A673 (cell line): Measurements from ENCODE around the gene DENND4C. TPM values are rescaled to one million over a fixed set of nuclear protein-coding genes. Genes with fewer than 3 reads are reported as not detected.
"Not testable (repeated sequence)": the region's sequence is repeated elsewhere in the genome, so short reads cannot be mapped to it uniquely, and the experiment has no call there.

ENCODE experiments used
- BruUV-seq: library from RNA; stranded (reverse); fragments of 400-500 nt; replicated peaks from 2 replicates; lab custom pipeline; 2021; lab: Mats Ljungman, UMichigan
- CTCF ChIA-PET: fragments of 300-600 bp; sonication (Branson Sonifier 250); formaldehyde crosslinking; loops from one replicate; lab custom pipeline; 2022; ENCODE audit warnings: antibody characterized with exemption; lab: Charles Lee
- POLR2A ChIA-PET: fragments of 300-600 bp; sonication (Branson Sonifier 250); formaldehyde crosslinking; loops from one replicate; lab custom pipeline; 2022; ENCODE audit warnings: antibody characterized with exemption; ENCODE audit not compliant: low non-redundant PET; lab: Charles Lee
- DNase-seq: peaks from one replicate; pipeline ENCODE4 v3.0.0-alpha.2; 2015; ENCODE audit warnings: low spot score
- H3K27ac ChIP-seq: fragments of 200-600 bp; sonication (generic); 2 replicates; pipeline ENCODE4 v1.5.1; 2016; ENCODE audit warnings: mixed run types, low read depth, mild to moderate bottlenecking, mixed read lengths, antibody characterized with exemption, low read length; ENCODE audit not compliant: poor library complexity, severe bottlenecking
- H3K27me3 ChIP-seq: fragments of 200-600 bp; sonication (generic); replicated peaks from 2 replicates; pipeline ENCODE4 v1.6.1; 2017; ENCODE audit warnings: mixed run types, low read depth, mild to moderate bottlenecking, mixed read lengths, antibody characterized with exemption, low read length; ENCODE audit not compliant: insufficient read depth, poor library complexity
- H3K36me3 ChIP-seq: fragments of 200-600 bp; sonication (generic); 2 replicates; pipeline ENCODE4 v1.6.1; 2016; ENCODE audit warnings: mixed run types, mild to moderate bottlenecking, mixed read lengths, antibody characterized with exemption, low read length; ENCODE audit not compliant: insufficient read depth, poor library complexity, severe bottlenecking
- H3K4me1 ChIP-seq: fragments of 200-600 bp; sonication (generic); 2 replicates; pipeline ENCODE4 v1.6.1; 2017; ENCODE audit warnings: mixed run types, mild to moderate bottlenecking, mixed read lengths, antibody characterized with exemption, low read length; ENCODE audit not compliant: insufficient read depth, poor library complexity, severe bottlenecking
- H3K4me3 ChIP-seq: fragments of 200-600 bp; sonication (generic); 2 replicates; pipeline ENCODE4 v1.5.1; 2016; ENCODE audit warnings: low read depth, mixed run types, mild to moderate bottlenecking, mixed read lengths, low read length; ENCODE audit not compliant: poor library complexity, severe bottlenecking
- H3K9me3 ChIP-seq: fragments of 200-600 bp; sonication (generic); 2 replicates; pipeline ENCODE4 v1.6.1; 2016; ENCODE audit warnings: mixed run types, low read depth, mild to moderate bottlenecking, mixed read lengths, antibody characterized with exemption, low read length; ENCODE audit not compliant: poor library complexity, severe bottlenecking
- EZH2 ChIP-seq: fragments of 200-600 bp; sonication (generic); IDR thresholded peaks from 2 replicates; pipeline ENCODE4 v1.6.1; 2017; ENCODE audit warnings: borderline replicate concordance, low read depth, mild to moderate bottlenecking, mixed read lengths, antibody characterized with exemption, low read length; ENCODE audit not compliant: poor library complexity, severe bottlenecking
- intact Hi-C: fragments of 100-400 bp; cut with micrococcal nuclease; formaldehyde crosslinking; loops from one replicate; pipeline ENCODE4 v1.10.0; 2022; ENCODE audit not compliant: unreplicated experiment
- total RNA-seq: library from RNA; stranded (reverse); gene quantifications from 2 replicates; pipeline ENCODE4 v1.2.3, GENCODE V29; 2021
- TF ChIP-seq, protein P1 (sequence below): fragments of 300-800, 200-600 bp; sonication (generic); conservative IDR thresholded peaks from 2 replicates; pipeline ENCODE4 v1.5.1; 2017; ENCODE audit warnings: low read depth, mild to moderate bottlenecking, antibody characterized with exemption, low read length, moderate library complexity, mixed read lengths

Gene DENND4C
- total RNA-seq, 1 experiment from 2014 or later = 13.9 TPM

DNA sequence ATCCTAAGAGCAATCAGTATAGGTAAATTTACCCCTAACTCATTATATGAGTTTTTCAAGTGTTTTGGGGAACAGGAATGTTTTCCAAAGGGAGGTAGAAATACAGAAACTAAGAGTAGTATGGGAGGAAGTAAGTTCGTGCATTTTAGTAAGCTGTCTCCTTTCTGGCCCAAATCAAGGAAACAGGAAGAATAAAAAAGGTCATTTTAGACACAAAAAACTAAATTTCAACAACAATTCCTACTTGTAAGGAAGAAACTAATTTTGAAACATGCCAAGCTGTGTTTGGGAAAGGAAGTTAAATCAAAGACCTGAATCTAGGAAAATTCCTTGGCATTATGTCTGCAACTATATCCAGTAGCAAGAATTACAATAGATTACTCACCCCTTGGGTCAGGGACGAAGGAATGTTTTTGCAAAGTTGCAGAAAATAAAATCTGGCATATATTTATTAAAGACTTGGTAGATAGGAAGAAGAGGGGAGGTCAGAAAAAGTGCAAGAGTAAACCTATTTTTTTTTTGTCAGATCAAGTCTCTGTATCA, 156.1 kb downstream of the DENND4C start:
- ChIA-PET POLR2A (no interaction called here), CTCF (no interaction called here)
- H3K4me3 ChIP-seq = no peak overlapping the region

DNA sequence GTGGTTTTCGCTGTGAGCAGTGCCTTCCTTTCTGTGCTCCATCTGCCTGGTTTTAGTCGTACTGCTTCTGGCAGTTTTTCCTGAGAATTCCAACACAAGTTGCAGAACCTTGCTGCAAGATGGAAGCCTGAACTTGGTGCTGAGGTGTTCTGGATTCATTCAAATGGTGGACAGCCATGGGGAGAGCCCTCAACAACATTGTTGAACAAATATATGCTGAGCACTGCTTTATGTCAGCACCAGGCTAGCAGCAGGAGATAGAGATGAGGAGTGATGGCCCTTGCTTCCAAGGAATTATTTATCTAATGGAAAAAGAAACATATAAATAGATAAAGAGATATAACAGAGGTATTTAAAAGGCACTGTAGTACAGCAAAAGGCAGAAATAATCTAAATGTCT, 156.8 kb downstream of the DENND4C start:
- no peaks in the 10 kb centered on the region for H3K36me3 ChIP-seq
- no TSS peak for BruUV-seq
- ChIA-PET POLR2A (no interaction called here), CTCF (no interaction called here)
- no peaks in the 10 kb centered on the region for H3K4me1 ChIP-seq
- intact Hi-C loops = no loop called here
- no peak overlapping the region for H3K4me3 ChIP-seq
- H3K27me3 ChIP-seq = no peaks in the 10 kb centered on the region
- H3K9me3 ChIP-seq = no peaks in the 10 kb centered on the region
- TF ChIP-seq, protein P1, sequence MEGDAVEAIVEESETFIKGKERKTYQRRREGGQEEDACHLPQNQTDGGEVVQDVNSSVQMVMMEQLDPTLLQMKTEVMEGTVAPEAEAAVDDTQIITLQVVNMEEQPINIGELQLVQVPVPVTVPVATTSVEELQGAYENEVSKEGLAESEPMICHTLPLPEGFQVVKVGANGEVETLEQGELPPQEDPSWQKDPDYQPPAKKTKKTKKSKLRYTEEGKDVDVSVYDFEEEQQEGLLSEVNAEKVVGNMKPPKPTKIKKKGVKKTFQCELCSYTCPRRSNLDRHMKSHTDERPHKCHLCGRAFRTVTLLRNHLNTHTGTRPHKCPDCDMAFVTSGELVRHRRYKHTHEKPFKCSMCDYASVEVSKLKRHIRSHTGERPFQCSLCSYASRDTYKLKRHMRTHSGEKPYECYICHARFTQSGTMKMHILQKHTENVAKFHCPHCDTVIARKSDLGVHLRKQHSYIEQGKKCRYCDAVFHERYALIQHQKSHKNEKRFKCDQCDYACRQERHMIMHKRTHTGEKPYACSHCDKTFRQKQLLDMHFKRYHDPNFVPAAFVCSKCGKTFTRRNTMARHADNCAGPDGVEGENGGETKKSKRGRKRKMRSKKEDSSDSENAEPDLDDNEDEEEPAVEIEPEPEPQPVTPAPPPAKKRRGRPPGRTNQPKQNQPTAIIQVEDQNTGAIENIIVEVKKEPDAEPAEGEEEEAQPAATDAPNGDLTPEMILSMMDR = no peak
- no peak for TF ChIP-seq EZH2
- DNase-seq = no peak
- H3K27ac ChIP-seq = no peak overlapping the region

More for the DNA sequence above, 156.1 kb downstream of the DENND4C start:
- no peak for DNase-seq
- no peaks in the 10 kb centered on the region for H3K27me3 ChIP-seq
- H3K9me3 ChIP-seq = no peaks in the 10 kb centered on the region
- BruUV-seq = no TSS peak
- no peak overlapping the region for H3K27ac ChIP-seq
- intact Hi-C loops = no loop called here
- no peaks in the 10 kb centered on the region for H3K36me3 ChIP-seq
- TF ChIP-seq EZH2 = no peak
- TF ChIP-seq, protein P1 = no peak
- H3K4me1 ChIP-seq = no peaks in the 10 kb centered on the region

DNA sequence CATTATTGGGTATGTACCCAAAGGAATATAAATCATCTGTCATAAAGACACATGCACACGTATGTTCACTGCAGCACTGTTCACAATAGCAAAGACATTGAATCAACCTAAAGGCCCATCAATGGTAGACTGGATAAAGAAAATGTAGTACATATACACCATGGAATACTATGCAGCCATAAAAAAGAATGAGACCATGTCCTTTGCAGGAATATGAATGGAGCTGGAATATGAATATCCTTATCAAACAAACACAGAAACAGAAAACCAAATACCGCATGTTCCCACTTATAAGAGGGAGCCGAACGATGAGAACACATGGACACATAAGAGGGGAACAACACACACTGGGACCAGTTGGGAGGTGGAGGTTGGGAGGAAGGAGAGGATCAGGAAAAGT, 159.0 kb downstream of the DENND4C start:
- H3K27ac ChIP-seq, H3K36me3 ChIP-seq, H3K9me3 ChIP-seq, CTCF ChIA-PET, DNase-seq, intact Hi-C loops, H3K27me3 ChIP-seq, POLR2A ChIA-PET, H3K4me3 ChIP-seq, H3K4me1 ChIP-seq, BruUV-seq: not testable (repeated sequence)

DNA sequence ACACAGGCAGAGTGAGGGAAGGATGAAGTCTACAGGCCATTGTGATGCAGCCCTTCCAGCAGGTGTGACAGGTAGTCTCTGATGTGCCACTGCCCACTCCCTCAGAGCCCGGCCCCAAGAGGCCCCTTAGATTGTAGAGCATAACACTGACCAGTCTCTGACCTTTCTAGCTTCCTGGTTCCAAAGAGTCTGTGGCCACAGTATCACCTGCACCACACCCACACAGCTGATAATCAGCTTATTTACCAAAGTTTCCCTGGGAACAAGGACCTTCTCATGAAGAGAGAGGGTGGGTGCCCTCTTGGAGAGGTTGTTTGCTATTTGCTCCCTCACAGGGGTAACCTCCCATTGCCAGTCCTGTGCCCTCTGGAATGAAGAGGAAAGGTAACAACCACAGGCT, 167.4 kb downstream of the DENND4C start:
- no peaks in the 10 kb centered on the region for H3K27me3 ChIP-seq
- DNase-seq = no peak
- CTCF ChIA-PET = no interaction called here
- TF ChIP-seq, protein P1 = no peak
- no peak for TF ChIP-seq EZH2
- no peaks in the 10 kb centered on the region for H3K9me3 ChIP-seq
- no peaks in the 10 kb centered on the region for H3K36me3 ChIP-seq
- POLR2A ChIA-PET = no interaction called here
- BruUV-seq = no TSS peak
- H3K4me3 ChIP-seq = no peak overlapping the region
- no peaks in the 10 kb centered on the region for H3K4me1 ChIP-seq
- H3K27ac ChIP-seq = no peak overlapping the region
- intact Hi-C loops = no loop called here

DNA sequence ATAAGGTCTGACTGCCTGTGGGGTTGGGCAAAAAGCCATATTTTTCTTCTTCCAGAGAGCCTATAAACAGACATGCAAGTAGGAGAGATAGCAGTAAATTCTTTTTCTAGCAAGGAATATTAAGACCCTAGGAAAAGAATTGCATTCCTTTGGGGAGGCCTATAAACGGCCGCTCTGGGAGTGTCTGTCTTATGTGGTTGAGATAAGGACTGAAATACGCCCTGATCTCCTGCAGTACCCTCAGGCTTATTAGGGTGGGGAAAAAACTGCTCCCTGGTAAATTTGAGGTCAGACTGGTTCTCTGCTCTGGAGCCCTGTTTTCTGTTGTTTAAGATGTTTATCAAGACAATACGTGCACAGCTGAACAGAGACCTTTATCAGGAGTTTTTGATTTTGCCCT, 172.7 kb downstream of the DENND4C start:
- H3K9me3 ChIP-seq, H3K27me3 ChIP-seq, CTCF ChIA-PET, H3K4me1 ChIP-seq, BruUV-seq, POLR2A ChIA-PET, H3K27ac ChIP-seq, H3K36me3 ChIP-seq, intact Hi-C loops, H3K4me3 ChIP-seq: not testable (repeated sequence)
- peak; percentile 15 for DNase-seq
